ENCODE data around the gene SYNDIG1. TPM values are rescaled to one million over a fixed set of nuclear protein-coding genes. Genes with fewer than 3 reads are reported as not detected.

SYNDIG1 gene
- total RNA-seq, 1 experiment from 2014 or later = 17.9 TPM

DNA sequence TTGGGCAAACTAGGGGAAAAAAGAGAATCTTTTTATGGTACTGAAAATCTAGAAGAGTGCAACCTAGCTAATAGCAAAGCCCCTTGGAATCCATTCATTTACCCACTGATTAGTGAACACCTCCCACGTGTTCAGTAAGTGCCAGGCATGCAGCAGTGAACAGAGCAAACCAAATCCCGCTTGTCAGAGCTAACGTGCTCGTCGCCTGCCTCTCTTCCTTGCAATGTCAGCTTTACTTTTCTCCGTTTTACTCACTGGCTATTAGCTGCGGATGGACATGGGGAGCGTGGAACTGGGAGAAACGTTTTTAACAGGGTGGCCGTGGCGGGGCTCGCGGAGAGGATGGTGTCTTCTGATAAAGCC lies 120.4 kb downstream of the SYNDIG1 start:
- Histone ChIP-seq H3K4me3 (ENCODE audit: low read depth, low read length, poor library complexity, severe bottlenecking) (no peak overlapping the region), H3K4me1 (ENCODE audit: insufficient read depth, low read length, poor library complexity, severe bottlenecking) (peaks cover 3% of the 10 kb centered on the region), H3K9me3 (ENCODE audit: low read depth, low read length, poor library complexity, severe bottlenecking) (peaks cover 3% of the 10 kb centered on the region), H3K36me3 (ENCODE audit: insufficient read depth, low read length, poor library complexity, severe bottlenecking) (no peaks in the 10 kb centered on the region), H3K27ac (ENCODE audit: low read depth, low read length, poor library complexity, severe bottlenecking) (no peak overlapping the region), H3K27me3 (replicated peaks; ENCODE audit: insufficient read depth, low read depth, low read length, poor library complexity) (no peaks in the 10 kb centered on the region)
- no peak for DNase-seq (ENCODE audit: low spot score)
- TF ChIP-seq, protein P1, sequence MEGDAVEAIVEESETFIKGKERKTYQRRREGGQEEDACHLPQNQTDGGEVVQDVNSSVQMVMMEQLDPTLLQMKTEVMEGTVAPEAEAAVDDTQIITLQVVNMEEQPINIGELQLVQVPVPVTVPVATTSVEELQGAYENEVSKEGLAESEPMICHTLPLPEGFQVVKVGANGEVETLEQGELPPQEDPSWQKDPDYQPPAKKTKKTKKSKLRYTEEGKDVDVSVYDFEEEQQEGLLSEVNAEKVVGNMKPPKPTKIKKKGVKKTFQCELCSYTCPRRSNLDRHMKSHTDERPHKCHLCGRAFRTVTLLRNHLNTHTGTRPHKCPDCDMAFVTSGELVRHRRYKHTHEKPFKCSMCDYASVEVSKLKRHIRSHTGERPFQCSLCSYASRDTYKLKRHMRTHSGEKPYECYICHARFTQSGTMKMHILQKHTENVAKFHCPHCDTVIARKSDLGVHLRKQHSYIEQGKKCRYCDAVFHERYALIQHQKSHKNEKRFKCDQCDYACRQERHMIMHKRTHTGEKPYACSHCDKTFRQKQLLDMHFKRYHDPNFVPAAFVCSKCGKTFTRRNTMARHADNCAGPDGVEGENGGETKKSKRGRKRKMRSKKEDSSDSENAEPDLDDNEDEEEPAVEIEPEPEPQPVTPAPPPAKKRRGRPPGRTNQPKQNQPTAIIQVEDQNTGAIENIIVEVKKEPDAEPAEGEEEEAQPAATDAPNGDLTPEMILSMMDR (conservative IDR thresholded peaks at IDR 0.05; ENCODE audit: low read depth, low read length) = no peak
- TF ChIP-seq EZH2 (IDR thresholded peaks at IDR 0.05; ENCODE audit: borderline replicate concordance, low read depth, low read length, poor library complexity, severe bottlenecking) = no peak
- ChIA-PET POLR2A (ENCODE audit: low non-redundant PET) (no interaction called here), CTCF (no interaction called here)
- BruUV-seq (replicated peaks) = no TSS peak
- intact Hi-C loops (cut with micrococcal nuclease; ENCODE audit: unreplicated experiment) = no loop called here

DNA sequence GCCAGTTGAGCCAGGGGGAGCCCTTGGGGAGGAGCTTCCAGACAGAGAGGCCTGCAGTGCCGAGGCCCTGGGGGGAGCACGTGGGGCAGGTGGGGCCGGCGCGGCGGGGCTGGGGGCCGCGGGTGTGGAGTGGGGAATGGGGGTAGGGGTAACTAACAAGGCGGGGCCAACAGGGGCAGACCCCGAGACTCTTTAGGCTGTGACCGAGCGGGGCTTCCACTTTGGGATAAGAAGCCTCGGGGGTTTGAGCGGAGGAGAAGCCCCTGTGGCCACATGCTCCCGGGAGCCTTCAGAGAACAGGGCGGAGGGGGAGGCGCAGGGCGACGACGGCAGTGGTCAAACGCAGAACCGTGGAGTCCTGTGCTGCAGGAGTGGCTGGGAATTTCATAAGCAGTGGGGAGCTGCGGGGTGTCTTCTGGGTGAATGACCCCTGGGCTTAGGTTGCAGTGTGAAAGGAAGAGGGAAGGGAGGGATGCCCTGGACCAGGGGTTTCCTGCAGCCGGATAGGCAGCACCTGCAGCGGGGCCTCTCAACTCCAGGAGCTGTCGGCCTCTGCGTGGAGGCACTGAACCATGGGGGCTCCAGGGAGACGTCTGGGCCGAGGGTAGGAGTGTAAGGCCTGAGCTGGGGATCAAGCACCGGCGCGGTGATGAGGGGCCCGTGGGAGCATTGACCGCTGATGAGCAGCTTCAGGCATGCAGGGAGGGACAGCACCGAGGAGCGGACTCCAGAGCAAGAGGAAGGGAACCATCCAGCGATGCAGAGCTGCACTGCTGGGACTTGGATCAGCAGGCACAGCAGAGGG lies 121.0 kb downstream of the SYNDIG1 start:
- CTCF ChIA-PET = no interaction called here
- POLR2A ChIA-PET (ENCODE audit: low non-redundant PET) = no interaction called here
- no TSS peak for BruUV-seq (replicated peaks)
- intact Hi-C loops (cut with micrococcal nuclease; ENCODE audit: unreplicated experiment) = no loop called here
- Histone ChIP-seq H3K27me3 (replicated peaks; ENCODE audit: insufficient read depth, low read depth, low read length, poor library complexity) (no peaks in the 10 kb centered on the region), H3K36me3 (ENCODE audit: insufficient read depth, low read length, poor library complexity, severe bottlenecking) (no peaks in the 10 kb centered on the region), H3K4me1 (ENCODE audit: insufficient read depth, low read length, poor library complexity, severe bottlenecking) (peaks cover 3% of the 10 kb centered on the region), H3K9me3 (ENCODE audit: low read depth, low read length, poor library complexity, severe bottlenecking) (peaks cover 3% of the 10 kb centered on the region), H3K27ac (ENCODE audit: low read depth, low read length, poor library complexity, severe bottlenecking) (no peak overlapping the region), H3K4me3 (ENCODE audit: low read depth, low read length, poor library complexity, severe bottlenecking) (no peak overlapping the region)
- TF ChIP-seq EZH2 (IDR thresholded peaks at IDR 0.05; ENCODE audit: borderline replicate concordance, low read depth, low read length, poor library complexity, severe bottlenecking) = no peak
- TF ChIP-seq, protein P1 (conservative IDR thresholded peaks at IDR 0.05; ENCODE audit: low read depth, low read length) = no peak
- DNase-seq (ENCODE audit: low spot score) = no peak

DNA sequence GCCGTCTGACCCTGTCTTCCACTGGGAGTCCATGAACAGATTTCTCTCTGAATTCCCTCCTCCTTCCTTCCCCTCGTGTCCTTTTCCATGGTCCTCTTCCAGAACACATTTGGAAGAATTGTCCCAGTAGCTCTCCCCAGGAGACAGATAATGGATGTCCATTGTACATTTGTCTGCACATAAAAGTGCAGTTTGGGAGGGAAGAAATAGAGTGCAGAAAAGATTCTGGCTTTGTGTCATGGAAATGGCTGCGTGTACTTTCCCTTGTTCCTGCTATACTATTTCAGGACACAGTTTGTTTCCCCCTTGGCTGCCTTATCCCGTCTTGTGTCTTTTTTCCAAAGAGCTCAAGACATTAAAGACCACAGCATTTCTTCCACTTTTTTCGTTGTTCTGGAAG lies 127.6 kb downstream of the SYNDIG1 start:
- DNase-seq (ENCODE audit: low spot score) = no peak
- Histone ChIP-seq H3K27ac (ENCODE audit: low read depth, low read length, poor library complexity, severe bottlenecking) (peak overlapping the region; percentile 89), H3K27me3 (replicated peaks; ENCODE audit: insufficient read depth, low read depth, low read length, poor library complexity) (no peaks in the 10 kb centered on the region), H3K36me3 (ENCODE audit: insufficient read depth, low read length, poor library complexity, severe bottlenecking) (peaks cover 13% of the 10 kb centered on the region), H3K4me3 (ENCODE audit: low read depth, low read length, poor library complexity, severe bottlenecking) (no peak overlapping the region), H3K4me1 (ENCODE audit: insufficient read depth, low read length, poor library complexity, severe bottlenecking) (peaks cover 14% of the 10 kb centered on the region), H3K9me3 (ENCODE audit: low read depth, low read length, poor library complexity, severe bottlenecking) (peaks cover 29% of the 10 kb centered on the region)
- intact Hi-C loops (cut with micrococcal nuclease; ENCODE audit: unreplicated experiment) = no loop called here
- BruUV-seq (replicated peaks) = no TSS peak
- ChIA-PET POLR2A (ENCODE audit: low non-redundant PET) (no interaction called here), CTCF (no interaction called here)
- TF ChIP-seq, protein P1 (conservative IDR thresholded peaks at IDR 0.05; ENCODE audit: low read depth, low read length) = no peak
- TF ChIP-seq EZH2 (IDR thresholded peaks at IDR 0.05; ENCODE audit: borderline replicate concordance, low read depth, low read length, poor library complexity, severe bottlenecking) = no peak

Measured in A673 (cell line).